Measurements from ENCODE around the gene TNRC6C.
"Not testable (repeated sequence)": the region's sequence is repeated elsewhere in the genome, so short reads cannot be mapped to it uniquely, and the experiment has no call there.

The TNRC6C gene

DNA sequence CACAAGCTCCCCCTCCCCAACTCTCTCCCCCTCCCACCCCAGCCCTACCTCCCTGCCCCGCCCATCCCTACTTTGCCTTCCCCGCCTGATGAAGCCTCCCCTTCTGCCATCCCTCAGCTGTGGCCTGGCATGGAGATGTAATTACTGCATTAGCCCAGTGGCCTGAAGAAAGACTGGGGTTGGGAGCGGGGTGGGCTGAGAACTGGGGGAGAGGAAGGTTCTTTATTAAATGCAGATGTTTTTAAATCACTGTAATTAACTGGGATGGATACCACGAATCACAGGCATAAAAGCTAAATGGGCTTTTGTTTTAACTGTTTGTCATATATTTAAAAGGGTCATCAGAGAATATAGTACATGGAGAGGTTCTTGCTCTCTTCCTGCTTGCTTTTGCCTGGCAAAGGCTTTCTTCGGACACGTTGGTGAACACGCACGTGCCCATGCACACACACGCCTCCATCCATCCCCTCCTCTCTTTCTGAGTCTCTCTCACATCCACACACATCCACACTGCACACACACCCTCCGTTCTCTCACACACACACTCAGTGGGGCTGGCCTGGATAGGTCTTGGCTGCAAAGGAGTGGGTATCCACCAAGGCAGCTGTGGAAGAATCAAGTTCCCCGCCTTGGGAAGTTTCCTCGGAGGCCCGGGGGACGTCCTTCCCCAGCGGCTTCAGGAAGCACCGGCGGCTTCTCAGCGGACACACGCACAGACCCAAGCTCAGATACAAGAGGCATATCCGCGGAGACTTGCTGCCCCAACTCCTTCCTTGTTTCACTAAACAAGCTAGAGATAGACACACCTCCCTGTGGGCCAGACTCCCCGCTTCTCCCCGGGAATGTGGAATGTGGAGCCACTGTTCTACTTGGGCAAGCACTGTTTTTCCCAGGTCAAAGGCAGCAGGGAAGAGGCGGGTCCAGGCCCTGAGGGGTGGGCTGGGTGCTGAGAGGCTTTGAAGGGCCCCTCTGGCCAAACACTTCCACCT, 27.4 kb upstream of the TNRC6C start:
- no peak for DNase-seq (ENCODE audit: low read depth)

DNA sequence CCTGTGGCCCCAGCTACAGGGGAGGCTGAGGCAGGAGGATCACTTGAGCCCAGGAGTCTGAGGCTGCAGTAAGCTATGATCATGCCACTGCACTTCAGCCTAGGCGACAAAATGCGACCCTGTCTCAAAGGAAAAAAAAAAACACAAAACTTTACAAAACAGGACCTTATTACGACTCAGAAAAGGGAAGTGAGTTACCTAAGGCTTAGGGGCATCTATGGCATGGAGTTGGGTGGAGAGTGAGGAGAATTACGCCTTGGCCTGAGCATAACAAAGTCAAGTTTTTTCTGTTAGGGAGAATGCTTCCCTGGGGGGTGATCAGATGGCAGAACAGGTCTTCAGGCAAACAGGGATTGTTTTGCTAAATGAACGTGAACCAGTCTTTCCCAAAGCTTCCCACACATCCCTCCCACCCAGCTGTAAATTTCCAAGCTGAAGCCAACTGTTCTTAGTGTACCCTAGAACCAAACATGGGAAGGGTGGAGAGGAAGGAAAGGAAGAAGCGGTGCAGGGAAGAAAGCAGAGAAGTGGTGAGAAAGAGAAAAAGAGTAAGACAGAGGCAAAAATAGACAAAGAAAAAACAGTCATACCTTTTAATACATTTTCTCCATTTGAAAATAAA, 24.6 kb upstream of the TNRC6C start:
- no peak for DNase-seq (ENCODE audit: low read depth)

DNA sequence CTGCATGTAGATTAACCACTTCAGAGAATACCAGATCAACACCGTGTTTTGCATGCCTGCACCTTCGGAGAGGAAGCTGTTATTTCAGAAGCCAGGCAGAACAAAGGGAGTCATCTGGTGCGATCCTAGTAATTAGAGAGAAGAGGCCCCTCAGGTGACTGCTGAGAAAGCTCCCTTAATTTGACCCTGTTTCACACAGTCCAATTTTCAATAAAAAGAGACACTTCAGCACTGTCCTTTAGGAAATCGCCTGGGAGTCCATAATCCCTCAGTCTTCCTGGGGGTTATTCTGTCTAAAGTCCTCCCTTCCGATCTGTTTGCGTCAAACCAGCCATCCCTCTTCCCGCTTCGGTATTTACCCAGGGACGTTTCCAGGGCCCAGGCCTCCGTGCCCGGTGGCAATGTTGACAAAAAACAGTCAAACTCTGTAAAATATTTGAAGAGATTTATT, 23.4 kb upstream of the TNRC6C start:
- DNase-seq (ENCODE audit: low read depth), result no peak

DNA sequence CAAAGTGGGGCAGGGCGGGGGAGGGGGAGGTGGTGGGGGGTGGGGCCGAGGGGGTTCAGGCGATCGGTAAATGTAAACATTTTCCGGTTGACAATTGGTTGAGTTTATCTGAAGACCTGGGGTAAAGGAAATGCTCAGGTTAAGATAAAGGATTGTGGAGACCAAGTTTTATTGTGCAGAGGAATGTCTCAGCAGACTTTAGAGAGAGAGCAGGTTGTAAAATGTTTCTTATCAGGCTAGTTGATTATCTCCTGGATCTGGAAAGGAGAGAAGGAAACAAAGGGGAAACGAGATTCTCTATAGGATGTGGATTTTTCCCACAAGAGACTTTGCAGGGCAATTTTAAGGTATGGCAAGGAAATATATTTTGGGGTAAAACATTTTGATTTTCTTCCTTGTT, 22.8 kb upstream of the TNRC6C start:
- not testable (repeated sequence) for DNase-seq (ENCODE audit: low read depth)

DNA sequence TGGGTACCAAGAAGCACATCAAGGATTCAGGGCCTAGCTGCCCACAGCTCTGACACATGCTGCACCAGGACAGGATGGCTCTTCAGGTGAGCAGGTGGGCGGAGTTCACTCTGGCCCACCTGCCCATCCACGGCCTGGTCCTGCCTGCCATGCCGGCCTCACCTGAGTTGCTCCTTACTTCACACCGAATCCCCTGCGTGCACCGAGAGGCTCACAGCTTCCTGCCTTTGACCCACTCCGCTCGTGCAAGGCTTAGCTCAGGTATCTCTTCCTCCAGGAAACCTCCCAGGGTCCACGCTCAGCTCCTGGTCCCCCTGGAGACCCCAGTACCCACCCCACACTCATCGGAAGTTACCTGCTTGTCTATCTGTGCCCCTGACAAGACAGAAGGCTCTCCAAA, 21.6 kb upstream of the TNRC6C start:
- DNase-seq (ENCODE audit: low read depth), result no peak

DNA sequence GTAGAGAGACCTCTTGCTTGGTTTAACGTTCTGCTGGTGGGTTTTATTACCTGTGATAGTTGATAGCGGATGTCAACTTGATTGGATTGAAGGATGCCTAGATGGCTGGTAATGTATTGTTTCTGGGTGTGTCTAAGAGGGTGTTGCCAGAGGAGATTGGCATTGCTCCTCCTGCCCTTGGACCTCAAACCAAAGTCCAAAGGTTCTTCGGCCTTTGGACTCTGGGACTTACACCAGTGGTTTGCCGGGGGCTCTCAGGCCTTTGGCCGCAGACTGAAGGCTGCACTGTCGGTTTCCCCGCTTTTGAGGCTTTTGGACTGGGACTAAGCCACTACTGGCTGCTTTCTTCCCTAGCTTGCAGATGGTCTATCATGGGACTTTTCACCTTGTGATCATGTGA, 17.5 kb upstream of the TNRC6C start:
- no peak for DNase-seq (ENCODE audit: low read depth)

DNA sequence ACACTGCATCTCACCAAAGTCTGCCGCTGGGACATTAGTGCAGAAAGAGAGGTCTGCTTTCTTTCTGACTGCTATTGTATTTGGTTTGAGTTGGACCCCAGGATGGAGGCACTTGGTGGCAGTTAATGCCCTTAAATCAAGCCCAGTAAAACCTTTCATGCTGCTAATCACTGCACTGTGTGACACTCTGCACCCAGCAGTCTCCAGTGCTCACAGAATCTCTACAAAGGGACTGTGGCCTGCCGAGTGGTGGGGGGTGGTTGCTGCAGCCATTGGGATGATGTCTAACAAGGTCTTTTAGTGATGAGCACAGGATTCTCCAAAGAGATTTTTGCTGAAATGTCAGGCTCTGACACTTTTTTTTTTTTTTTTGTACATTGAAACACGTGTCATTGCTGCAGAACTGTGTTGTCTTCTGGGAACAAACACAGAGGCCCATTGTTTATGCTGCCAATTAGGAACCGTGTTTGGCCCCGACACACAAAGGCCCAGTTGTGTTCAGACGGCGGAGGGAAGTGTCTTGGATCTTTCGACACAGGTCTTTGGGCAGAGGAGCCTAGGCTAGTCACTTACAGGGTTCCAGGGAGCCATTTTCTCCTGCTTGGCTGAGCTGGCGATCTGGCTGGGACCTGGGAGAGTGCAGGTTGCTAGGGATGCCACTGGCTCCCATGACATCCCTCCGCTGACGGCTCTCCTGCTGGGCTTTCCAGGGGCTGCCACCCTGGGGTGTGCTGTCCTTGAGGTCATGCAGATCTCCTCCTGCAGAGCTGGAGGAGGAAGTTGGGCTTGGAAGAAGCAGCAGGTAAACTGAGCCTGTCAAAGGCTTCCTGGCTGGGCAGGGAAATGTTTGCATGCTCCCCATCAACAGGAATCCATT, 16.2 kb upstream of the TNRC6C start:
- DNase-seq (ENCODE audit: low read depth), result no peak

DNA sequence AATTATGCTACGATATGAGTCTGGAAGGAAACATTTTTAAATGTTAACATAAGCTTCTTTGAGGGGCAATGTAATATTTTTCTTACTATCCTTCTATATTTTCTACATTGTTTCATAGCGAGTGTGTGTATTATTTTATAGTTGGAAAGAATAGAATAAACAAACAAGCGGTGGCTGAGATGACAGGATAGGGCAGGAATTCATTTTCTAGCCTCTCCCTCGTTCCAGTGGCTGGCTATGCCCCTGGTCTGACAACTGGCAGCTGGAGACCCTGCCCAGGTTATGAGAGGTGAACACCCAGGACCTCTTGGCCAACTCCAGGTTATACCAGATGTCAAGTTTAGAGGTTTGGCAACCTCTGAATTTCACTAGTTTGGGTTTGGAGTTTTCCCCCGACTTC, 14.5 kb upstream of the TNRC6C start:
- no peak for DNase-seq (ENCODE audit: low read depth)

DNA sequence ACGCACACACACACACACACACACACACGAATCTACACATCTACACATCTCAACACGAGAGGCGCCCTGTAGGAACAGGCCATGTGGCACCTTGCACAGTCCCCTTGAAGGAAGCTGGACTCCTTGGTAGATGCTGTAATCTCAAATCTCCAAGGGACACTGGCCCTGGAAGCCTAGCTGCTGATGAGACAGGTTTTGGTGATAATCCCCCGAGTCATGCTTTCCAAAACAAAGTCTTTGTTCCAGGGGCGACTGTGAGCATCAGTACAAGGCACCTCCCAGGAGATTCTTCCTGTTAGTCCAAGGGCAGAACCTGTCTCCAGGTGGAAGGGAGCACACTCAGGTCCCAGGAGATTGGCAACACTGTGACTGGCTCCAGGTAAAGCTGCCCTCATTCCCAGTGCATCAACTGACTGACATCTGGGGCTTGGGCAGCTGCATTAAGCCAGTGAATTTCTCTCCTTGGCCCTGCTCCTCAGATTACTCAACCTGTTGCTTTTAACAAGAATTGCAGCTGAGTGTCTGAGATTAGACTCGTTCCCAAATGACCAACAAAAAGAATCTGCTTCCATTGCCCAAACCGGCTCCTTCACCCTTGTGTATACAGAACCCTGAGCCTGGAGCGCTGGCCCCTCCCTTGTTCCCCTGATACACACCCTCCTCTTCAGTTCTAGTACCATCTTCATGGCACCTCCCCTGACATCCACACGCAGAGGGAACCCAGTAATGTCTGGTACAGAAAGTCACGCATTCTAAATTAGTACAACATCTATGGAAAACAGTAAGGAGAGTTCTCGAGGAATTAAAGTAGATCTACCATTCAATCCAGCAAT, 13.9 kb upstream of the TNRC6C start:
- DNase-seq (ENCODE audit: low read depth), result no peak

DNA sequence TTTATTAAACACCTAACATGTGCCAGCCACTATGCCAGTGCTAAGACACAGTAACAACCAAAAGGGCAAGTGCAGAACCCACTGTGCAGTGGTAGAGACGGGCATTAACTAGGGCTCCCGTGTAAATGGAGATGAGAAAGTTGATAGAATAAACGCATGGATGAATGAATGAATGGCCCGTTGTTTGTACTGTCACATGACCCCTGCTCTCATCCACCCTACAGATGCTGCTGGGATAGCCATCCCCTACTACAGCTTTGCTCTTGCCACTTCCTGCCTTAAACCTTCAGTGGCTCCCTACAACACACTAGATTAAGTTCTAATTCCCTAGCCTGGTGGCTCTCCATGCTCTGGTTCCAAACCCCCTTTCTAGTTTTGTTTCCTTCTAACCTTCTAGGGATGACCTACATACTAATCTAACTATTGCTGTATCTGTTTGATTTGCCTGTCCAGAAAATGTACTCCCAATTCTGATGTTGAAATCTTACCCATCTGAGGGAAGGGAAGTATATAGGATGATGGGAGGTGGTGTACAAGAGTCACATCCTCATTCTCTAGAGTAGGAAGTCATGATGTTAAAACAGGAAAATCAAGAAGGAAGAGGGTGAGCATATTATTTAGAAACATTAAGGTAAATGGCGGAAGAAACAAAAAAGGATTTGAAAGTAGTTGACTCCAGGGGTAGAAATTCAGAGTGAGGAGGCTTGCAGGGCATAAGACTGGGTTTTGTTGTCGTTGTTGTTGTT, 11.4 kb upstream of the TNRC6C start:
- no peak for DNase-seq (ENCODE audit: low read depth)

DNA sequence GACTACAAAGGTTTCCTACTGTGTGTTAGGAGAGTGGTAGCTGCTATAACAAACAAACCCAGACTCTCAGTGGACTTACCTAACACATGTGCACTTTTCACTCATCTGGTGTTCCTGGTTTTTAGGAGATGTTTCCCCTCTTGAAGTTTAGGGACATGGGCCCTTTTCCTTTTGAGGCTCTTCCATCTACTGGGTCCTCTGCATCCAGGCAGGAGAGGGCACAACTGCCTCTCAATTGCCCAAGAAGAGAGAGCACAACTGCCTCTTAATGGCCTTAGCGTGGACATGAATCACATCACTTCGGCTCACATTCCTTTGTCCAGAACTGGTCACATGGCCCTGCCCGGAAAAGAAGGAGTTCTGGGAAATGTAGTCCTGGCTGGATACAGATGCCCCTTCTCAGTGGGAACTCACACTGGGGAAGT, 9.8 kb upstream of the TNRC6C start:
- peak; percentile 66 for DNase-seq (ENCODE audit: low read depth)

DNA sequence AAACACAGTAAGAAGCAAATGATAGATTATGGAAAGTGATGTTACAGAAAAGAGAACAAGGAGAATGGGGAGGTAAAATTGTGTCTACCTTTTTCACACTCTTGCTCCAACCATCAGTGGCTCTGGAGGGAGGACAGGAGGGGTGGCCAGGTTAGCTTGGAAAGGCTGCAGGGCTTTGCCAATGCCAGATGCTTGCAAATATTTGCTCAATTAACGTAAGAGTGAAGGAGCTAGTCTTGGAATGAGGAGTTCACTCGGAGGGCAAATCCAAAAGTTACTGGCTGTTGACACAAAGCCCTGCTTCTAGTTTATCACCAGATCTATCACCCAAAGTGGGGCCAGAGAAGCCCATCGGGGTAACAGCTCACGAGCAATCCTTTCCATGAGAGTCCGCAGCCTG, 7.4 kb upstream of the TNRC6C start:
- DNase-seq (ENCODE audit: low read depth), result no peak

DNA sequence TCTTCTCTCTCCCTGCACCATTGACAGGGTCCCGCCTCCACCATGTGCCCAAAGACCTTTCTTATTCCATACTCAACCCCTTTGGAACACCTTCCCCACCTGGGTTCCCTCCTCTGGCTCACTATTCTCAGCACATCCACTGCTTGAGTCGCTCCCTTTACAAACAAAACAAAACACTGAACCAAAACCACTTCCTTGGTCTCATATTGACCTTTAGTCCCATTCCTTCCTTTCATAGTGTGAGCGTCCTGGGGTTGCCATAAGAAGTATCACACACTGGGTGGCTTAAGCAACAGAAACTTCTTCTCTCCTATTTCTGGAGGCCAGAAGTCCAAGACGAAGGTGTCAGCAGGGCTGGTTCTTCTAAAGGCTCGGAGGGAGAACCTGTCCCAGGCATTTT, 6.1 kb upstream of the TNRC6C start:
- no peak for DNase-seq (ENCODE audit: low read depth)

DNA sequence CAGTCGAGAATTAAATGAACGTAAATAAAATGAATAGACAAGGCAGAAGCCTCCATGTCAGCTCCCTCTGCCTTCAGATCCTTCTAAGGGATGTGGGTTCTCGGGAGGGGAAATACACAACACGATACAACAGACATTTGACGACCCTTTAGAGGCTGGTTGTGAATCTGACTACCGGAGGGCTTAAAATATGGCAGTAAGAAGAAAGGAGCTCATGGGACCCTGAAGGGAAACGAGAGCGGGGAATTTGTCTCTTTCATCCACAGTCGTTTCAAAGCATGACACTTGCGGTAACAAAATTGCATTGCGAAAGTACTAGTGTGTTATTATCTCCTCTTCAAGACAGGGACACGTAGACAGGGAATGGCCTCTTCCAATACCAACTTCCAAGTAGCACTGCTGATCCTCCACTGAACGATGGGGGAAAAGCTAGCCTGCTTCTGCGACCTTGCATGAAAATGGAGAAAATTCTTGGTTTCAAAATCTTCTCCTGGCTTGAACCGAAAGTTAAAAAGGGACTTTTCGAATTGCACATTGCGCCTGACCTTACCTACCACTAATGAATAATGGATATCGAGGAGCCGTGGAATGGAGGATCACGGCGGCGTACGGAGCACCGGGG, 1.2 kb upstream of the TNRC6C start:
- peak; percentile 28 for DNase-seq (ENCODE audit: low read depth)

DNA sequence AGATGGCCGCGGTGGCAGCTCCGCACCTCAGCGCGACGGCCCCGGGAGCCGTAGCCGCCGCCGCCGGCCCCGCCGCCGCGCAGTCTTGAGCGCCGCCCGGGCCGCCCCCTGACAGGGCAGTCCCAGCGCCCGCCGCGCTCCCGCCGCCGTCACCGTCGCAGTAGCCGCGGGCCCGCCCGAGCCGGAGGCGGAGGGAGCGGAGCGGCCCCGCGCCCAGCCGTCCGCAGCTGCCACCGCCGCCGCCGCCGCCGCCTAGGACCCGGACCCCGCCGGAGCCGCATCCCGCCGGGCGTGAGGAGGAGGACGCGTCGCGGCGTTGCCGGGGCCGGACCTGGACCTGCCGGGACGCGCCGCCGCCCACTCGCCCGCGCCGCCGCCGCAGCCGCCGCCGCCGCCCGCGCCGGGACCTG, 218 bp downstream of the TNRC6C start:
- DNase-seq (ENCODE audit: low read depth), result no peak

DNA sequence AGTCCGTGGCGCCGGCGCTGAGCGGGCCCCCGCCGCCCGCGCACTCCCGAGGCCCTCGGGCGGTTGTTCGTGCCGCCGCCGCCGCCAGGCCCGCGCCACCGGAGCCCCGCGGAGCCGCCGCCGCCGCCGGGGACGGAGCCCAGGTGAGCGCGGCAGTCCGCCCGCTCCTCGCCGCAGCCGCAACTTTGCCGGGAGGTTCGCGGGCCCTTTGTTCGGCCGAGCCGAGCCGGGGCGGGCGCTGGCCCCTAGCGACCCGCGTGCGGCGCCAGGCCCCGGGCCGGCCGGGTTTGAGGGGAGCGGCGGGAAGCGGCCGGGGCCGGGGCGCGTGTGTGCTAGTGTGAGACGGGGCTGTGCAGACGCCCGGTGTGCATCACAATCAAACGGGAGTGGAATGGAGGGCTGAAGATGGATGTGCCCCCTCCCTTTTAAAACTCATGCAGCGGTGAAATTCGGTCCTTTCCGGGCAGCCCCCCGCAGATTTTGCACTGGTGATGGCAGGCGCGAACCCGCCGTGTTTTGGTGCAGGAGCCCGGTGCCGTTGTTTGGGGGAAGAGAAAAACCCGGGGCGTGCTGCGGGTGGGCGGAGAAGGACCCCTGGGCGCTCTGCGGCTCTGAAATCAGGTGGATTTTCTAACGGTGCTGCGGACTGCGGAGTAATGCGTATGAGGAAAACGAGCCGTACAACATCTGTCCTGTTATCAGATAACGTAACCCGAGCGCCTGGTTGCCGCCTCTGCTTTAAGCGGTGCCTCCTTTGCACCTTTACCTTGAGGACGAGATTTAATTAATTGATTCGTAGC, 823 bp downstream of the TNRC6C start:
- DNase-seq (ENCODE audit: low read depth), result peak; percentile 40

DNA sequence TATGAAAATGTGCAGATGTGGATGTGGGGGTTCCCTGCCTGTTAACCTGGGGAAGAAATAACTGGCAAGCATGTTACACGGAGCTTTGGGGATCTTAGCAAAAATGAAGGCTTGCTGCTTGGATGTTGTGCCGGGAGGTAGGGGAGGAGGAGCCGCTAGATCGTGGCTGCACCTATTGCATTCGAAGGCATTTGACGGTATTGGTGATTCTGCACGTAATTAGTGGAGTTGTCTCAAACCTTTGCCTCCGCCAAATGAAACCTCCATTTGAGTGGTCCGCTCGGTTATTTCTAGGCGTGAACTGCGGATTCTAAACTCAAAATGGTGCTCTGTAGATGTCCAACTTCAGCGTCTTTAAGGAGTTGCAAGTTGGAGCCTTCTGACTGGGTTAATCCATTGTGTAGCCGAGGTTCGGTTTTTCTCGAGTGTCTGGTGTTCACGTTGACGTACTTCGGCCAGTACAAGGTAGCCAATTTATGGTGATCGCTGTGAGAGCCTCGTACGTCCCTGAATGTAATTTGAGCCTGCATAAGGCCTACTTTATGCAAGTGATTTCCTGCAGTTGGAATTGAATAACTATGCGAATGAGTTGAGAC, 1.5 kb downstream of the TNRC6C start:
- peak; percentile 24 for DNase-seq (ENCODE audit: low read depth)

DNA sequence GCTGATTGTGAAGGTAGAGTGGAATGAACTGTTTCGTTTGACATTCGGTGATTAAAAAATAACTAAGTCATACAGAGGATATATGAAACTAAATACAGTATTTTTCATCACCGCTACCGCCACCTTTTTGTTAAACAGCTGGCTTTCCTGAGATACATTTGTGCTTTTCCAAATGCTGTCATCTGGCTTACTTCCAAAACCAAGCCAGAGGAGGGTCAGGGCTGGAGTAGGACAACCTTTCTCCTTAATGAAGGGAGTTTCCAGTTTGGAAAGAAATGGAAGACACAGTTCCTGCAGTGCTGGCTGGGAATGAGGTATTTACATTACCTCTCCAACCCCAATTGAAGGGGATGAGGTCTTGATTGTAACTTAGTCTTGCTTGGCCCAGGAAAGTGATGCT, 3.2 kb downstream of the TNRC6C start:
- no peak for DNase-seq (ENCODE audit: low read depth)

DNA sequence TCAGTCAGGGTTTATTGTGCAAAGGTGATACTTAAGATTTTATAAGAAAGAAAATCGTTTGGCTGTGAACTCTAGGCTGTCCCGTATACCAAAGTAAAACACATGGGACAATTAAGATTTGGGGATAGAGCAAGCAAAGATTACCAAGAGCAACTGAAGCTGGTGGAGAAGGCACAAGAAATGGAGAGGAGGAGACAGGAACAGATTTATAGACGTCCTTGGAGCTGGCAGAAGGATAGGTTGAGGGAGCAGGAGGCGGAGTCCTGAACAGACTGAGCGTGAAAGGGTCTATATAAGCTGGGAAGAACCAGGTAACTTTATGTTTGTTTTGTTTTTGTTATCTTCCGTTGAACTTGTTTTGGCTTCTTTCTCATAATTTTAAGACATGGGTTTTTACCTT, 3.8 kb downstream of the TNRC6C start:
- no peak for DNase-seq (ENCODE audit: low read depth)

Data from ELR (cell line).